Activated CD4-positive, alpha-beta T cell treated with anti-CD3 and anti-CD28 coated beads for 36 hours (primary cell): ENCODE measurements around the gene FREM1. TPM values are rescaled to one million over a fixed set of nuclear protein-coding genes. Genes with fewer than 3 reads are reported as not detected.

Source experiments
- ATAC-seq: fragments of 200-7000 bp; cut with Tn5 transposase; one replicate; pipeline ENCODE4 v1.10.0; 2021; ENCODE audit warnings: mild to moderate bottlenecking, moderate library complexity
- CTCF ChIA-PET: fragments of 350-600 bp; sonication (Branson Sonifier 250); formaldehyde crosslinking; loops from one replicate; lab custom pipeline; 2021; ENCODE audit warnings: antibody characterized with exemption; lab: Charles Lee
- POLR2A ChIA-PET: fragments of 350-600 bp; sonication (Branson Sonifier 250); formaldehyde crosslinking; loops from one replicate; lab custom pipeline; 2021; ENCODE audit warnings: antibody characterized with exemption, inconsistent platforms; lab: Charles Lee
- DNase-seq: peaks from one replicate; pipeline ENCODE4 v3.0.0-alpha.2; 2020
- H3K27ac Mint-ChIP-seq: one replicate; pipeline ENCODE4 v1.8.0; 2021; ENCODE audit warnings: mixed read lengths
- H3K27me3 Mint-ChIP-seq: one replicate; pipeline ENCODE4 v1.8.0; 2021; ENCODE audit warnings: mixed read lengths
- H3K36me3 Mint-ChIP-seq: one replicate; pipeline ENCODE4 v1.8.0; 2021; ENCODE audit warnings: low read depth, mixed read lengths
- H3K4me1 Mint-ChIP-seq: one replicate; pipeline ENCODE4 v1.8.0; 2021; ENCODE audit warnings: mixed read lengths
- H3K4me3 Mint-ChIP-seq: one replicate; pipeline ENCODE4 v1.8.0; 2021; ENCODE audit warnings: mild to moderate bottlenecking, moderate library complexity, mixed read lengths
- H3K9me3 Mint-ChIP-seq: one replicate; pipeline ENCODE4 v1.8.0; 2021; ENCODE audit warnings: low read depth, mixed read lengths
- intact Hi-C, 2 experiments: fragments of 100-400 bp; cut with DNase I in 1 of 2; cut with micrococcal nuclease in 1 of 2; formaldehyde crosslinking; loops; one replicate each; pipeline versions ENCODE4 v1.14.2 to v1.15.1; 2022 to 2024; cut with DNase I, micrococcal nuclease
- total RNA-seq, 2 experiments: library from RNA; stranded (reverse); gene quantifications; one replicate each; pipeline ENCODE4 v1.2.3, GENCODE V29; 2021

Gene FREM1
- total RNA-seq, 2 experiments from 2014 or later = not detected

DNA sequence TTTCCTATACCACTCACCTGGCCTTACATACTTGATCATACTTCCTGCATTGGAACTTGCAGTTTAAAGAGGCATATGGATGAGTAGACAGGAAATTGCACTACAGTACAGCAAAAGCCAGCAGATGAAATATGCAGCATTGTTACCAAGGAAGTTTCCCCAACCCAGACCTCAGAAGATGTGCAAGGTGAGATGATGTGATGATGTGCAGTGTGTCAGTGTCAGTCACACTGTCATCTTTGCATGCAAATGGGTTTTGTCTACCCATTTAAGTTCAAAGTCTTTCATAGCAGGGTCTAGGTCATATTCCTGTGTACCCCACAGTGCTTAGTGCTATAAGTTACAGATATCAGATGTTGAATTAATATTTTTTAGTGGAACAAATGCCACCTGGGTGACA is 98.4 kb downstream of the FREM1 start:
- no peaks in the 10 kb centered on the region for H3K9me3 Mint-ChIP-seq
- H3K4me1 Mint-ChIP-seq = no peaks in the 10 kb centered on the region
- H3K4me3 Mint-ChIP-seq = no peak overlapping the region
- peaks cover 4% of the 10 kb centered on the region for H3K27me3 Mint-ChIP-seq
- POLR2A ChIA-PET = no interaction called here
- intact Hi-C loops = no loop called here
- ATAC-seq = peak; percentile 42
- H3K36me3 Mint-ChIP-seq = no peaks in the 10 kb centered on the region
- DNase-seq = no peak
- H3K27ac Mint-ChIP-seq = no peak overlapping the region
- CTCF ChIA-PET = no interaction called here

DNA sequence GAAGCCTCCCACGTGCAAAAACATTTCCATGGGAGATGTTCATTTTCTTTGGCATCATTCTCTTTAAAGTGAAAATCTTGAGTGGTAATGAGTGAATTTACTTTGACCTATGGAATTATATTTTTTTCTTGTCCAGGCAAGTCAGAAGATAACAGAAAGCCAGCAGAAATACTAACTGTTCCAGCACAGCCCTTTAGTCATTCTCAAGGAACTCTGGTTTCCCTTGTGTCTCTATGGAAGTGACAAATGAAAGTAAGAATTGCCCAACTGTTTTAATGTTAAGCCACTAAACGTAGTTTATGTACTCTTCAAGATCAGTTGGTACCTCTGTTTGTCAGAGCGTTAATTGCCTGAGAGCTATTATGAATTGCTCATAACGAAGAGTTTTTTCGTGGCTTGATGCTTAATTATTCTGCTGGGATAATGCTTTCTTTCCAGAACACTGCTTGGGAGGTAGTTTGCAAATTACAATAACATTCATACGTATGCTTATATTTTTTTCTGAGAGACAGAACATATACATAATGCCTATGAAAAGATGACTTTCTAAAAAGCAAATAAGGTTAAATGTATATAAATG is 103.2 kb downstream of the FREM1 start:
- ChIA-PET CTCF (no interaction called here), POLR2A (no interaction called here)
- no peaks in the 10 kb centered on the region for H3K9me3 Mint-ChIP-seq
- peaks cover 2% of the 10 kb centered on the region for H3K27me3 Mint-ChIP-seq
- intact Hi-C loops = no loop called here
- no peak for ATAC-seq
- H3K36me3 Mint-ChIP-seq = no peaks in the 10 kb centered on the region
- DNase-seq = no peak
- no peak overlapping the region for H3K4me3 Mint-ChIP-seq
- H3K27ac Mint-ChIP-seq = no peak overlapping the region
- H3K4me1 Mint-ChIP-seq = no peaks in the 10 kb centered on the region

DNA sequence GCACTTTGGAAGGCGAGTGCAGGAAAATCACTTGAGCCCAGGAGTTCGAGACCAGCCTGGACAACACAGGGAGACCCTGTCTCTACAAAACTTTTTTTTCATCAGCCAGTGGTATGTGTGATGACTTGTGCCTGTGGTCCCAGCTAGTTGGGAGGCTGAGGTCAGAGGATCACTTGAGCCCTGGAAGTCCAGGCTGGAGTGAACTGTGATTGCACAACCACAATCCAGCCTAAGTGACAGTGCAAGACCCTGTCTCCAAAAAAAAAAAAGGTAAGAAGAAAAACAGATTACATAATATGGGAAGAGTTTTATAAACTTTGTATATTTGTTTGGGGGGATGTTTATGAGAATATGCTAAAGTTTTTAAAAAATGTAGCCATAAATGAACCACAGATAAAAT is 111.2 kb downstream of the FREM1 start:
- Mint-ChIP-seq H3K9me3 (no peaks in the 10 kb centered on the region), H3K36me3 (no peaks in the 10 kb centered on the region), H3K4me1 (no peaks in the 10 kb centered on the region), H3K27me3 (peaks cover 2% of the 10 kb centered on the region), H3K27ac (no peak overlapping the region), H3K4me3 (no peak overlapping the region)
- CTCF ChIA-PET = no interaction called here
- ATAC-seq = no peak
- intact Hi-C loops = no loop called here
- POLR2A ChIA-PET = no interaction called here
- DNase-seq = no peak

DNA sequence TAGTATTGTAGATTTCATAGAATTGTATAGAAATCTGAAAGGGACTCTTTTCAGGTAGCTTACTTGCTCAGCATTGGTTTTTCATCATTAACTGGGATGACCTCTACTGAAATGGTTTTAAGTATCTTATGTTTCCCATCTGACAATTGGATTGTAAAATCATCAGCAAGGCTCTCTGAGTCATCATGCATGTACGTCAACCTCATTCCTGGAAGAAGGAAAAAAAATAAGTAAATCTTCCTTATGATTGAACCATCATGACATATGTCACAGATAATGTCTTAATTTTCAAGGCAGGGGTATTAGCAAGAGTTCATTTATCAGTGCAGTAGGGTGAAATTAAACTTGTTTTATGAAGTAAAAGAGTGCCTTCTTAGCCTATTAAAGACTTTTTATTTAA is 112.8 kb downstream of the FREM1 start:
- no peak overlapping the region for H3K27ac Mint-ChIP-seq
- no peaks in the 10 kb centered on the region for H3K9me3 Mint-ChIP-seq
- H3K4me3 Mint-ChIP-seq = no peak overlapping the region
- no peaks in the 10 kb centered on the region for H3K36me3 Mint-ChIP-seq
- H3K27me3 Mint-ChIP-seq = peaks cover 5% of the 10 kb centered on the region
- ATAC-seq (no peak), DNase-seq (no peak)
- CTCF ChIA-PET = no interaction called here
- intact Hi-C loops = no loop called here
- POLR2A ChIA-PET = no interaction called here
- no peaks in the 10 kb centered on the region for H3K4me1 Mint-ChIP-seq

- Mint-ChIP-seq H3K36me3 (no peaks in the 10 kb centered on the region), H3K9me3 (no peaks in the 10 kb centered on the region), H3K4me3 (no peak overlapping the region), H3K27ac (no peak overlapping the region), H3K27me3 (peaks cover 14% of the 10 kb centered on the region), H3K4me1 (no peaks in the 10 kb centered on the region)
- intact Hi-C loops = no loop called here
- DNase-seq (no peak), ATAC-seq (no peak)
- ChIA-PET POLR2A (no interaction called here), CTCF (no interaction called here)
Measured at GRCh38 chr9:14793389-14793788, 116.8 kb downstream of the FREM1 start.

- no peak for DNase-seq
- intact Hi-C loops = no loop called here
Measured at GRCh38 chr9:14790628-14791027, 119.6 kb downstream of the FREM1 start.

DNA sequence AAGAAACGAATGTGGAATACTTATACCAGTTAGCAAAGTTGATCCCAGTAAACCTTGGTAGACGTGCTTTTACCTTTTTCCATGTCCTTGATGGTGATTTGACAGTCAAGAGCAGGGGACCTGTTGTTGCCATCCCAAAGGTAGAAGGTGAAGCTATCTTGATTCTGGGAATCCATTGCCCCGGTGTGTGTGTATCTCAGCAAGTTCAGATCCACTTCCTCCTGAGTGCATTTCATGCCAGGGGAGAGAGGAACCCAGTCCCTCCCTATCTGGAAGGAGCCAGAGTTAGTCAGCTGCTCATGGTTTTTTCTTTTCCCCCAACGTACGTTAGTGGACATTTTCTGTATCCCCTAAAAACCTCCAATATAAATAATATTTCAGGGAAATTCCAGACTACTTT is 121.4 kb downstream of the FREM1 start:
- POLR2A ChIA-PET = no interaction called here
- H3K4me3 Mint-ChIP-seq = no peak overlapping the region
- H3K9me3 Mint-ChIP-seq = no peaks in the 10 kb centered on the region
- intact Hi-C loops = no loop called here
- H3K36me3 Mint-ChIP-seq = no peaks in the 10 kb centered on the region
- H3K4me1 Mint-ChIP-seq = no peaks in the 10 kb centered on the region
- no peak overlapping the region for H3K27ac Mint-ChIP-seq
- DNase-seq (no peak), ATAC-seq (no peak)
- peaks cover 26% of the 10 kb centered on the region for H3K27me3 Mint-ChIP-seq
- CTCF ChIA-PET = no interaction called here

More at GRCh38 chr9:14790628-14791027, 119.6 kb downstream of the FREM1 start:
- Mint-ChIP-seq H3K4me3 (no peak overlapping the region), H3K4me1 (no peaks in the 10 kb centered on the region), H3K27me3 (peaks cover 22% of the 10 kb centered on the region), H3K9me3 (no peaks in the 10 kb centered on the region), H3K36me3 (no peaks in the 10 kb centered on the region), H3K27ac (no peak overlapping the region)
- no peak for ATAC-seq
- CTCF ChIA-PET = interaction anchor here (1.1 kb wide), 1 partner anchor 21 kb away, joined by 3 read pairs; no protein-coding TSS in a partner anchor
- POLR2A ChIA-PET = no interaction called here

- DNase-seq (no peak), ATAC-seq (no peak)
- H3K27me3 Mint-ChIP-seq = peaks cover 19% of the 10 kb centered on the region
- CTCF ChIA-PET = interaction anchor here (0.6 kb wide), 1 partner anchor 285 kb away, joined by 4 read pairs; no protein-coding TSS in a partner anchor
- H3K4me3 Mint-ChIP-seq = no peak overlapping the region
- intact Hi-C loops = loop anchor here in 1 of 2 experiments (5.0 kb wide), 1 partner anchor 51 kb away; no protein-coding TSS in a partner anchor
- H3K36me3 Mint-ChIP-seq = no peaks in the 10 kb centered on the region
- H3K27ac Mint-ChIP-seq = no peak overlapping the region
- no peaks in the 10 kb centered on the region for H3K9me3 Mint-ChIP-seq
- POLR2A ChIA-PET = no interaction called here
- H3K4me1 Mint-ChIP-seq = no peaks in the 10 kb centered on the region
Measured at GRCh38 chr9:14783358-14783757, 126.9 kb downstream of the FREM1 start.

- intact Hi-C loops = loop anchor here in 1 of 2 experiments (5.0 kb wide), 1 partner anchor 50 kb away; no protein-coding TSS in a partner anchor
- ChIA-PET POLR2A (no interaction called here), CTCF (interaction anchor here (1.1 kb wide), 1 partner anchor 13 kb away, joined by 4 read pairs; no protein-coding TSS in a partner anchor)
- H3K36me3 Mint-ChIP-seq = no peaks in the 10 kb centered on the region
- no peak overlapping the region for H3K4me3 Mint-ChIP-seq
- H3K27me3 Mint-ChIP-seq = peaks cover 19% of the 10 kb centered on the region
- no peaks in the 10 kb centered on the region for H3K9me3 Mint-ChIP-seq
- no peak overlapping the region for H3K27ac Mint-ChIP-seq
- no peaks in the 10 kb centered on the region for H3K4me1 Mint-ChIP-seq
- ATAC-seq (no peak), DNase-seq (no peak)
Measured at GRCh38 chr9:14782286-14783051, 127.8 kb downstream of the FREM1 start.

DNA sequence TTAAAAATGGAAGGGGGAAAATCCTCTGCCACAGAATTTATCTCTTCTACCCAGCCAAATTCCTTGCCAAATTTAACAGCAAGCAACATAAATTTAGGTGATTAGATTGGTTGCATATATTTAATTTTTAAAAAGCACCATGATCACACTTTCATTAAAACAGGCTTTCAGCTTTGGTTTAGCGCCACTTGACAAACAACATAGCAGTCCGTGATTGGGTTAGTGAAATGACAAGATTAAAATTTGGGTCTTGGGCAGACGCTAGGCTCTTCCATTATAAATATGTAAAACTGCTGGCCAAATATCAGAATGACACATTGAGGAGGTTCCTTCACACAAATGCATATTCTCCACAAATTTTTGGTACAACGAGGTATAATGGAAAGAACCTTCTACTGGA is 129.5 kb downstream of the FREM1 start:
- Mint-ChIP-seq H3K4me3 (no peak overlapping the region), H3K27me3 (peaks cover 15% of the 10 kb centered on the region), H3K4me1 (no peaks in the 10 kb centered on the region), H3K27ac (no peak overlapping the region), H3K9me3 (no peaks in the 10 kb centered on the region), H3K36me3 (no peaks in the 10 kb centered on the region)
- no peak for DNase-seq
- ATAC-seq = no peak
- ChIA-PET CTCF (no interaction called here), POLR2A (no interaction called here)
- intact Hi-C loops = loop anchor here in 1 of 2 experiments (5.0 kb wide), 1 partner anchor 48 kb away; no protein-coding TSS in a partner anchor

- Mint-ChIP-seq H3K36me3 (no peaks in the 10 kb centered on the region), H3K27me3 (peaks cover 12% of the 10 kb centered on the region), H3K4me1 (no peaks in the 10 kb centered on the region), H3K4me3 (no peak overlapping the region), H3K9me3 (no peaks in the 10 kb centered on the region), H3K27ac (no peak overlapping the region)
- ATAC-seq = no peak
- no peak for DNase-seq
- intact Hi-C loops = loop anchor here in 1 of 2 experiments (5.0 kb wide), 1 partner anchor 48 kb away; no protein-coding TSS in a partner anchor
- ChIA-PET POLR2A (no interaction called here), CTCF (interaction anchor here (1.6 kb wide), 1 partner anchor 11 kb away, joined by 11 read pairs; no protein-coding TSS in a partner anchor)
Measured at GRCh38 chr9:14780251-14780650, 130.0 kb downstream of the FREM1 start.
